Suprapubic skin (tissue), 3 donors: ENCODE results near the gene CLEC4M.

ENCODE experiments used
- CTCF ChIP-seq, 2 donors: fragments of 200-600 bp in 1 of 2; fragments of 450-650 bp in 1 of 2; sonication (generic) in 1 of 2; IDR thresholded peaks; one replicate each; pipeline ENCODE4 v1.5.1; 2016 to 2019; ENCODE audit warnings: antibody characterized with exemption in 2 of 2, mild to moderate bottlenecking in 1 of 2, moderate library complexity in 1 of 2
- POLR2AphosphoS5 ChIP-seq, 3 donors: sonication (generic); formaldehyde crosslinking; IDR thresholded peaks; one replicate each; pipeline ENCODE4 v1.6.1; 2017; ENCODE audit warnings: antibody characterized with exemption in 3 of 3

- TF ChIP-seq CTCF (IDR thresholded peaks at IDR 0.05): no peak
- TF ChIP-seq POLR2AphosphoS5 (IDR thresholded peaks at IDR 0.05): no peak
Observed at GRCh38 chr19:7720351-7720750, 42.7 kb upstream of the CLEC4M start.
